IMR-90 (cell line): ENCODE results near the gene ARHGEF10L. TPM values are rescaled to one million over a fixed set of nuclear protein-coding genes. Genes with fewer than 3 reads are reported as not detected.

ENCODE experiments used
- ATAC-seq: fragments of 200-7000 bp; cut with Tn5 transposase; 2 replicates; pipeline ENCODE4 v1.9.1; 2020; ENCODE audit warnings: low read depth, mild to moderate bottlenecking, moderate library complexity
- BruUV-seq: library from RNA; stranded (reverse); fragments of 400-500 nt; replicated peaks from 2 replicates; lab custom pipeline; 2021; lab: Mats Ljungman, UMichigan
- CTCF ChIA-PET: fragments of 300-600 bp; formaldehyde crosslinking; extraction: SDS; loops from one replicate; lab custom pipeline; 2021; ENCODE audit warnings: antibody characterized with exemption; lab: Yijun Ruan, JAX
- POLR2A ChIA-PET: fragments of 300-600 bp; sonication (Branson Sonifier 250); formaldehyde crosslinking; loops from one replicate; lab custom pipeline; 2022; ENCODE audit warnings: antibody characterized with exemption; ENCODE audit not compliant: unreplicated experiment; lab: Charles Lee
- DNase-seq: peaks from one replicate; pipeline ENCODE4 v3.0.0; 2013
- H2AFZ ChIP-seq: replicated peaks from 2 replicates; pipeline ENCODE3; 2013; ENCODE audit warnings: low read length, mild to moderate bottlenecking; ENCODE audit not compliant: poor library complexity
- H2AK5ac ChIP-seq: 2 replicates; pipeline ENCODE4 v1.6.1; 2013; ENCODE audit warnings: low read depth, low read length, inconsistent platforms
- H2AK9ac ChIP-seq: replicated peaks from 2 replicates; pipeline ENCODE3; 2013; ENCODE audit warnings: mild to moderate bottlenecking, low read depth, low read length, moderate library complexity; ENCODE audit not compliant: poor library complexity
- H2BK120ac ChIP-seq: 2 replicates; pipeline ENCODE4 v1.6.1; 2013; ENCODE audit warnings: low read depth, low read length, inconsistent platforms
- H2BK15ac ChIP-seq: 3 replicates; pipeline ENCODE4 v1.6.1; 2013; ENCODE audit warnings: low read depth, low read length, inconsistent platforms
- H2BK20ac ChIP-seq: 2 replicates; pipeline ENCODE4 v1.6.1; 2013; ENCODE audit warnings: low read depth, mild to moderate bottlenecking, inconsistent platforms, low read length, moderate library complexity
- H2BK5ac ChIP-seq: 2 replicates; pipeline ENCODE4 v1.6.1; 2013; ENCODE audit warnings: mild to moderate bottlenecking, low read depth, low read length, inconsistent platforms; ENCODE audit not compliant: poor library complexity, severe bottlenecking
- H3K14ac ChIP-seq: replicated peaks from 2 replicates; pipeline ENCODE4 v1.6.1; 2013; ENCODE audit warnings: low read depth, low read length, inconsistent platforms
- H3K18ac ChIP-seq: 2 replicates; pipeline ENCODE4 v1.6.1; 2013; ENCODE audit warnings: low read depth, low read length, control low read depth
- H3K23ac ChIP-seq: 2 replicates; pipeline ENCODE4 v1.6.1; 2013; ENCODE audit warnings: low read depth, low read length, inconsistent platforms
- H3K27ac ChIP-seq: 2 replicates; pipeline ENCODE4 v1.5.1; 2013; ENCODE audit warnings: mild to moderate bottlenecking, control low read depth, low read length; ENCODE audit not compliant: insufficient read depth
- H3K27me3 ChIP-seq: 2 replicates; pipeline ENCODE4 v1.6.1; 2013; ENCODE audit warnings: low read length; ENCODE audit not compliant: control insufficient read depth, insufficient read depth
- H3K36me3 ChIP-seq: 2 replicates; pipeline ENCODE4 v1.6.1; 2013; ENCODE audit warnings: low read length, mixed read lengths; ENCODE audit not compliant: control insufficient read depth, insufficient read depth
- H3K4ac ChIP-seq: 2 replicates; pipeline ENCODE4 v1.6.1; 2013; ENCODE audit warnings: low read depth, low read length, inconsistent platforms
- H3K4me1 ChIP-seq: 2 replicates; pipeline ENCODE4 v1.6.1; 2013; ENCODE audit warnings: low read length, mixed read lengths; ENCODE audit not compliant: control insufficient read depth, insufficient read depth
- H3K4me2 ChIP-seq: 2 replicates; pipeline ENCODE4 v1.6.1; 2013; ENCODE audit warnings: low read depth, mild to moderate bottlenecking, control low read depth, low read length, moderate library complexity
- H3K4me3 ChIP-seq: 2 replicates; pipeline ENCODE4 v1.5.1; 2013; ENCODE audit warnings: low read depth, mild to moderate bottlenecking, control low read depth, low read length, moderate library complexity; ENCODE audit not compliant: insufficient read depth
- H3K56ac ChIP-seq: 2 replicates; pipeline ENCODE4 v1.6.1; 2013; ENCODE audit warnings: low read length, inconsistent platforms; ENCODE audit not compliant: insufficient read depth; ENCODE audit errors: extremely low read depth
- H3K79me1 ChIP-seq, 2 experiments: 2 replicates each; pipeline ENCODE4 v1.6.1; 2013; ENCODE audit warnings: low read length in 2 of 2, inconsistent platforms in 1 of 2, low read depth in 1 of 2
- H3K9ac ChIP-seq: 2 replicates; pipeline ENCODE4 v1.6.1; 2013; ENCODE audit warnings: low read depth, low read length, control low read depth
- H3K9me1 ChIP-seq: 2 replicates; pipeline ENCODE4 v1.6.1; 2013; ENCODE audit warnings: low read length, inconsistent platforms; ENCODE audit not compliant: insufficient read depth
- H3K9me3 ChIP-seq: 2 replicates; pipeline ENCODE4 v1.6.1; 2013; ENCODE audit warnings: low read length; ENCODE audit not compliant: control insufficient read depth, insufficient read depth
- H4K20me1 ChIP-seq: 2 replicates; pipeline ENCODE4 v1.6.1; 2013; ENCODE audit warnings: low read length, inconsistent platforms; ENCODE audit not compliant: insufficient read depth
- H4K5ac ChIP-seq: 2 replicates; pipeline ENCODE4 v1.6.1; 2013; ENCODE audit warnings: mild to moderate bottlenecking, low read depth, low read length, control low read depth
- H4K8ac ChIP-seq, 2 experiments: 2 replicates each; pipeline ENCODE4 v1.6.1; 2013; ENCODE audit warnings: low read depth in 2 of 2, low read length in 2 of 2, control low read depth in 1 of 2, inconsistent platforms in 1 of 2
- H4K91ac ChIP-seq: 2 replicates; pipeline ENCODE4 v1.6.1; 2013; ENCODE audit warnings: low read depth, low read length, inconsistent platforms; ENCODE audit not compliant: insufficient read depth
- BHLHE40 ChIP-seq: fragments of 150-350 bp; IDR thresholded peaks from 2 replicates; pipeline ENCODE4 v1.6.1; 2016; ENCODE audit warnings: mild to moderate bottlenecking, low read depth, low read length
- CEBPB ChIP-seq: IDR thresholded peaks from 2 replicates; pipeline ENCODE4 v1.6.1; 2012; ENCODE audit warnings: low read depth, low read length, improper control_type of control experiment
- CHD1 ChIP-seq: IDR thresholded peaks from 2 replicates; pipeline ENCODE4 v1.6.1; 2012; ENCODE audit warnings: low read depth, low read length, improper control_type of control experiment
- CTCF ChIP-seq: conservative IDR thresholded peaks from 2 replicates; pipeline ENCODE4 v1.5.1; 2012; ENCODE audit warnings: mild to moderate bottlenecking, low read depth, low read length, improper control_type of control experiment
- ELK1 ChIP-seq: fragments of 150-350 bp; IDR thresholded peaks from 2 replicates; pipeline ENCODE4 v1.6.1; 2016; ENCODE audit warnings: low read depth, mild to moderate bottlenecking, low read length, moderate library complexity, borderline replicate concordance
- FOS ChIP-seq: fragments of 150-350 bp; IDR thresholded peaks from 2 replicates; pipeline ENCODE4 v1.6.1; 2016; ENCODE audit warnings: low read depth, low read length
- MAFK ChIP-seq: IDR thresholded peaks from 2 replicates; pipeline ENCODE4 v1.6.1; 2012; ENCODE audit warnings: low read depth, low read length, improper control_type of control experiment
- MAZ ChIP-seq: IDR thresholded peaks from 2 replicates; pipeline ENCODE4 v1.6.1; 2012; ENCODE audit warnings: low read depth, mild to moderate bottlenecking, low read length, improper control_type of control experiment, moderate library complexity, borderline replicate concordance
- MXI1 ChIP-seq: IDR thresholded peaks from 2 replicates; pipeline ENCODE4 v1.6.1; 2012; ENCODE audit warnings: low read depth, mild to moderate bottlenecking, low read length, moderate library complexity, borderline replicate concordance
- NFE2L2 ChIP-seq: fragments of 150-350 bp; IDR thresholded peaks from 2 replicates; pipeline ENCODE4 v1.6.1; 2016; ENCODE audit warnings: low read depth, mild to moderate bottlenecking, low read length
- POLR2A ChIP-seq: IDR thresholded peaks from 2 replicates; pipeline ENCODE4 v1.6.1; 2012; ENCODE audit warnings: mild to moderate bottlenecking, low read depth, low read length
- RAD21 ChIP-seq: IDR thresholded peaks from 2 replicates; pipeline ENCODE4 v1.6.1; 2012; ENCODE audit warnings: low read length, improper control_type of control experiment
- RCOR1 ChIP-seq: IDR thresholded peaks from 2 replicates; pipeline ENCODE4 v1.6.1; 2012; ENCODE audit warnings: mild to moderate bottlenecking, low read length, improper control_type of control experiment; ENCODE audit not compliant: insufficient replicate concordance
- RFX5 ChIP-seq: IDR thresholded peaks from 2 replicates; pipeline ENCODE4 v1.8.0; 2012; ENCODE audit warnings: low read depth, mild to moderate bottlenecking, low read length, moderate library complexity
- USF2 ChIP-seq: fragments of 150-350 bp; IDR thresholded peaks from 2 replicates; pipeline ENCODE4 v1.6.1; 2017; ENCODE audit warnings: mild to moderate bottlenecking, antibody characterized with exemption, low read length, low read depth
- WGBS, 2 experiments: methylation state at CpG; one replicate each; pipeline versions ENCODE4 v1.1.5 to v1.1.7; 2013; ENCODE audit warnings: missing lambda C conversion rate in 2 of 2; ENCODE audit not compliant: insufficient read length in 1 of 2; ENCODE audit errors: extremely low coverage in 2 of 2; 5-methylcytosine and 5-hydroxymethylcytosine counted together
- dilution Hi-C: fragments of 300-500 bp; cut with HindIII; formaldehyde crosslinking; loops from one replicate; pipeline ENCODE4 v1.14.3; 2018; ENCODE audit warnings: low sequenced_read_pairs; ENCODE audit not compliant: unreplicated experiment
- in situ Hi-C: fragments of 300-500 bp; cut with MboI; formaldehyde crosslinking; loops from 3 replicates; pipeline ENCODE4 v1.14.3; 2019; ENCODE audit warnings: low sequenced_read_pairs, inconsistent platforms, mixed read lengths
- intact Hi-C: fragments of 100-400 bp; cut with micrococcal nuclease; formaldehyde crosslinking; loops from 2 replicates; pipeline ENCODE4 v1.10.0; 2022
- polyA plus RNA-seq, 3 experiments: library from polyadenylated mRNA; depleted of rRNA; stranded (reverse); fragments of >200 nt; gene quantifications; 2 replicates each; pipeline ENCODE4 v1.2.3, GENCODE V29; 2012; ENCODE audit warnings: low replicate concordance in 1 of 3
- total RNA-seq: library from RNA; depleted of rRNA; stranded (reverse); fragments of >200 nt; gene quantifications from 2 replicates; pipeline ENCODE4 v1.2.3, GENCODE V29; 2012

ARHGEF10L gene
- total and polyA plus RNA-seq, 2 of the 4 experiments (the other 2 are of a cell fraction), result 4.8 to 12.4 TPM

- Histone ChIP-seq H3K4me3 (no peak overlapping the region), H3K79me1 (no peaks in the 10 kb centered on the region), H2AK5ac (no peak overlapping the region), H3K56ac (no peak overlapping the region), H2BK15ac (no peak overlapping the region), H4K8ac (no peak overlapping the region), H2AK9ac (no peak overlapping the region), H3K4me2 (no peak overlapping the region), H3K4ac (no peak overlapping the region), H4K20me1 (no peaks in the 10 kb centered on the region), H4K91ac (no peak overlapping the region), H3K27me3 (peaks cover 32% of the 10 kb centered on the region), H2BK5ac (no peak overlapping the region), H3K4me1 (no peaks in the 10 kb centered on the region), H3K14ac (no peak overlapping the region), H3K27ac (no peak overlapping the region), H3K9ac (no peak overlapping the region), H3K36me3 (no peaks in the 10 kb centered on the region), H2BK120ac (no peak overlapping the region), H2AFZ (peak overlapping the region; percentile 41), H3K18ac (no peak overlapping the region), H4K5ac (no peak overlapping the region), H3K9me1 (0 out of 2 replicates have a peak, but pooled peaks cover 3% of the 10 kb centered on the region), H2BK20ac (no peak overlapping the region), H3K9me3 (no peaks in the 10 kb centered on the region), H3K23ac (no peak overlapping the region)
- DNase-seq (no peak), ATAC-seq (no peak)
- CTCF ChIA-PET, result no interaction called here
- POLR2A ChIA-PET, result no interaction called here
- intact Hi-C loops (no loop called here), in situ Hi-C loops (no loop called here), dilution Hi-C loops (no loop called here)
- WGBS, 2 experiments, result 51% methylated on average over 3 of the region's 13 CpGs; no CpG with 5 or more reads in 1 of the 2 experiments
- no TSS peak for BruUV-seq
- TF ChIP-seq MXI1, result no peak
- TF ChIP-seq RFX5, result no peak
- no peak for TF ChIP-seq MAZ
- TF ChIP-seq BHLHE40, result no peak
- TF ChIP-seq CEBPB, result no peak
- TF ChIP-seq FOS, result no peak
- no peak for TF ChIP-seq NFE2L2
- TF ChIP-seq RAD21, result no peak
- no peak for TF ChIP-seq USF2
- no peak for TF ChIP-seq ELK1
- TF ChIP-seq CHD1, result no peak
- no peak for TF ChIP-seq RCOR1
- TF ChIP-seq MAFK, result no peak
- TF ChIP-seq CTCF, result no peak
- TF ChIP-seq POLR2A, result no peak
Observed at GRCh38 chr1:17520473-17521319, 18.8 kb upstream of the ARHGEF10L start.
